Naive B cell (primary cell): ENCODE data around the gene EIF4G3. TPM values are rescaled to one million over a fixed set of nuclear protein-coding genes. Genes with fewer than 3 reads are reported as not detected.

Experiments
- ATAC-seq, 2 donors: fragments of 150-1000 bp; cut with Tn5 transposase; 2 replicates each; pipeline ENCODE4 v1.10.0; 2021; ENCODE audit warnings: low read depth in 2 of 2, mild to moderate bottlenecking in 2 of 2, moderate library complexity in 2 of 2
- DNase-seq: peaks from one replicate; pipeline ENCODE4 v3.0.0; 2022
- H3K27ac Mint-ChIP-seq, 6 donors: one replicate each; pipeline ENCODE4 v1.8.0; 2020 to 2022; ENCODE audit warnings: mild to moderate bottlenecking in 6 of 6, mixed read lengths in 6 of 6, moderate library complexity in 5 of 6, inconsistent platforms in 2 of 6
- H3K27me3 Mint-ChIP-seq, 3 donors: one replicate each; pipeline ENCODE4 v1.8.0; 2021 to 2022; ENCODE audit warnings: mixed read lengths in 3 of 3, mild to moderate bottlenecking in 1 of 3
- H3K36me3 Mint-ChIP-seq, 2 donors: one replicate each; pipeline ENCODE4 v1.8.0; 2020 to 2022; ENCODE audit warnings: mixed read lengths in 2 of 2, inconsistent platforms in 1 of 2, mild to moderate bottlenecking in 1 of 2
- H3K4me1 Mint-ChIP-seq, 3 donors: one replicate each; pipeline ENCODE4 v1.8.0; 2020 to 2022; ENCODE audit warnings: mixed read lengths in 3 of 3, inconsistent platforms in 1 of 3, mild to moderate bottlenecking in 1 of 3, moderate library complexity in 1 of 3
- H3K4me3 Mint-ChIP-seq, 8 donors: one replicate each; pipeline ENCODE4 v1.8.0; 2020 to 2022; ENCODE audit warnings: mild to moderate bottlenecking in 8 of 8, mixed read lengths in 8 of 8, moderate library complexity in 8 of 8, inconsistent platforms in 2 of 8
- H3K9me3 Mint-ChIP-seq, 7 donors: one replicate each; pipeline ENCODE4 v1.8.0; 2020 to 2022; ENCODE audit warnings: mixed read lengths in 7 of 7, mild to moderate bottlenecking in 5 of 7, inconsistent platforms in 2 of 7, moderate library complexity in 1 of 7
- polyA plus RNA-seq, 6 donors: library from polyadenylated mRNA; unstranded; fragments of 300-500 nt; fragmentation: Illumina TruSeq; gene quantifications; one replicate each; pipeline ENCODE4 v1.2.3, GENCODE V29; 2021; ENCODE audit warnings: low read depth in 6 of 6

EIF4G3 gene
- polyA plus RNA-seq, 6 donors from 2014 or later = 12.2 to 29.2 (median 16.0) TPM

DNA sequence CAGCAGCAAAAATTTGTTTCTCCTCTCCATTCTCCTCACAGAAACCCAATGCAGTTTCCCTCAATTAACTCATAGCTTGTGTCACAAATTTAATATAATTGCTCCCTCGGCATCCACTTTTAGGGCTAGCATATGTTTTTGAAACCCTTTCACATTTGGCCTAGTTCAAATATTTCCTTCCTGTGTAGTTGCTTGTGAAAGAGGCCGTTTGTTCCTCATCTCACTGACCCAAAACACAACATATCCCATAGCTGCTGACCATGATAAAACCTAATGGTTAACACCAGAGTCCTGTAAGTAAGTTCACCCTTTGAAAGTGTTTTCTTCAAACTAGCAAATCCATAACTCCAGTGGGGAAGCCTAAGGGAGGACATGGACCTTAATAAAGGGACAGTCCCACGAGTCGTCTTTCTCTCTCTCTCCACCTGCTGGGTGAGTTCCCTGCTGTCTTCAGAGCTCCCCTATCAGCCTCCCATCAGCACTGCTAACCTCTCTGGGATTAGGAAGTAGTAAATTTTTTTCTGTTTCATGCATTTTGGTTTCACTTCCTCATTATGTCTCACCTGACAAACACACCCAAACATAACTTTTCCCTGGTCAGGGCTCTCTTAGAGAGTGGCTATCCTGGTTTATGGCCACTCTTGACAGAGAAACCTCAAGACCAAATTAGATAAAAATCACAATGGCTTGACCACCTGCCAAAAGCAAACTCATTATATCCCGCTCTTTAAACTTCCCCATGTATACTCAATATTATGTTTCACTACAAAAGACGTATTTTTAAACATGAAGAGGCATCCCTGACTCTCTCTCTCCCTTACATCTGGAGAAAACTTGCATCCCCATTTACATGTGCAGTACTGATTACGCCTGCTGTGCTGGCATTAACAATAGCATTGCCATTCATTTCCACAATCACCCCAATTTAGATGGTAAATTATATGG lies 211.9 kb downstream of the EIF4G3 start:
- peak; percentile 97 to 98 for ATAC-seq
- Mint-ChIP-seq H3K4me1 (peaks cover 18 to 24% (median 18%) of the 10 kb centered on the region in 3 donors), H3K27me3 (no peaks in the 10 kb centered on the region), H3K27ac (peak overlapping the region; percentile 33 to 78 (median 62)), H3K4me3 (peak overlapping the region; percentile 7 to 71 (median 52)), H3K36me3 (no peaks in the 10 kb centered on the region), H3K9me3 (no peaks in the 10 kb centered on the region)
- DNase-seq = peak; percentile 63

DNA sequence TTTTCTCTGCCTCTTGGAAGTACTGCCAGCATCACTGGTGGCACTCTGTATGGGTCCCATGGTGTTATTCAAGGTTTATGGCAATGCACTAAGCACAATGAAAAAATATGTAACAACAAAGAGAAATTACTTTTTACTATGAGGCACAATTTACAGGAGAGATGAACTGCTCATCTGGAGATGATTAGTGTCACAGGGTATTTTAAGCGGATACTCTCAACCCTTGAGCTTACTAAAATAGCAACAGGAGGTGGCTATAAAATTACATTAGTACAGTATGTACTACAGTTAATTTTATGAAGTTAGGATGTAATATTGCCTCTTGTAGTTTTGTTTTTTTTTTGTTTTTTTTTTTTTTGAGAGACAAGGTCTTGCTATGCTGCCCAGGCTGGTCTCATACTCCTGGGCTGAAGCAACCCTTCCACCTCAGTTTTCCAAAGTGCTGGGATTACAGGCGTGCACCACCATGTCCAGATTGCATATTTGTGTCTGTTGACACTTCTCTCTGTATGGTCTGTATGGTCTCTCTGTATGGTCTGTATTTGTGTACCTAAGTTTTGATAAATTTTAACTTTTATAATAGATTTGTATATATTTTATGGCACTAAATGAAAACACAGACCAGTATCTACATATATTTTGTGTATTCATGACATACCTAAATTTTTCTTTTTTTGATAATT lies 214.0 kb downstream of the EIF4G3 start:
- DNase-seq = no peak
- Mint-ChIP-seq H3K27me3 (no peaks in the 10 kb centered on the region), H3K4me3 (no peak overlapping the region), H3K36me3 (no peaks in the 10 kb centered on the region), H3K4me1 (peaks cover 24 to 28% (median 24%) of the 10 kb centered on the region in 3 donors), H3K9me3 (no peaks in the 10 kb centered on the region), H3K27ac (peak overlapping the region in 1 of 6 donors; percentile 80)
- ATAC-seq = no peak

DNA sequence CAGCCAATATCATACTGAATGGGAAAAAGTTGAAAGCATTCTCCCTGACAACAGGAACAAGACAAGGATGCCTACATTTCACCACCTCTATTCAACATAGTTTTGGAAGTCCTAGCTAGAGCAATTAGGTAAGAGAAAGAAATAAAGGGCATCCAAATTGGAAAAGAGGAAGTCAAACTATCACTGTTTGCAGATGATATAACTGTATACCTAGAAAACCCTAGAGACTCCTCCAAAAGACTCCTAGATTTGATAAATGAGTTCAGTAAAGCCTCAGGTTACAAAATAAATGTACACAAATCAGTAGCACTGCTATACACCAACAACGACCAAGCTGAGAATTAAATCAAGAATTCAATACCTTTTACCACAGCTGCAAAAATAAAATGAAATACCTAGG lies 218.3 kb downstream of the EIF4G3 start:
- Mint-ChIP-seq H3K9me3 (no peaks in the 10 kb centered on the region), H3K27ac (no peak overlapping the region), H3K27me3 (no peaks in the 10 kb centered on the region), H3K4me3 (no peak overlapping the region), H3K4me1 (peaks cover 0 to 24% (median 15%) of the 10 kb centered on the region in 3 donors), H3K36me3 (peaks cover 8% of the 10 kb centered on the region in 2 donors)
- ATAC-seq = no peak
- no peak for DNase-seq

DNA sequence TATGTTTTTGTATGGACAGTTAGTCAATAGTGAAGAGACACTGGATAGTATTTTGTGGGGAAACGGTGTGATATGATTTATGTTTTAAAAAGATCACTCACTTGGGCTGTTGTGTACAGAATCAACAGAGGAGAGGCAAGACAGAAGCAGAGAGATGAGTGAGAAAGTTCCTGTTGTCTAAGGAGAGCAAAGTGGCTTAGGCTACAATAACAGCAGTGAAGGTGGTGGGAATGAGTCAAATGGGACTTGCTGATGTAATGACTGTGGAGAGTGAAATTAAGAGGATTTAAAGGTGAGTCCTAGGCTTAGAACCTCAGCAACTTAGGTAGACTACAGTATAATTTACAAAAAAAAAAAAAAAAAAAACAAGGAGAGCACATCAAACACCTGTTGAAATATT lies 220.4 kb downstream of the EIF4G3 start:
- H3K27me3 Mint-ChIP-seq = no peaks in the 10 kb centered on the region
- H3K36me3 Mint-ChIP-seq = peaks cover 8% of the 10 kb centered on the region in 2 donors
- peaks cover 0 to 24% (median 15%) of the 10 kb centered on the region in 3 donors for H3K4me1 Mint-ChIP-seq
- no peaks in the 10 kb centered on the region for H3K9me3 Mint-ChIP-seq
- no peak for DNase-seq
- no peak for ATAC-seq
- H3K27ac Mint-ChIP-seq = peak overlapping the region in 1 of 6 donors; percentile 66
- H3K4me3 Mint-ChIP-seq = no peak overlapping the region

DNA sequence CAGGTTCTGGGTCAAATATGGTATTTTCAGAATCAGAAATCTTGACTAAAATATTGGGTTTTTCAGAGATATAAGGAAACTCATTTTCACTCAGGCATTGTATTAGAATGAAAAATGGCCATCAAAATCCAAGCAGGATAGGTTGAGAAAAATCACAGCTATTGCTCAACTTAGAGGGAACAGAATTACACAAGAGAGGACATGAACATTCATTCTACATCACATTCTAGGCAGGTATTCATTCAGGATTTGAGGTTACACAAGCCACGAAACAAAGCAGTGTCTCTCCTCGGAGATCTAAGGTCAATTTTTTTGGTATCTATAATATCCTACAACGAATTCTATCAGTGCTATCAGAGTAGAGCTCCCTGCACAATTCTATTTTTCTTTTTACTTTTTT lies 226.0 kb downstream of the EIF4G3 start:
- no peak overlapping the region for H3K4me3 Mint-ChIP-seq
- DNase-seq (no peak), ATAC-seq (no peak)
- peak overlapping the region in 1 of 6 donors; percentile 43 for H3K27ac Mint-ChIP-seq
- no peaks in the 10 kb centered on the region for H3K9me3 Mint-ChIP-seq
- peaks cover 7 to 16% (median 11%) of the 10 kb centered on the region in 3 donors for H3K4me1 Mint-ChIP-seq
- peaks cover 0 to 11% of the 10 kb centered on the region in 2 donors for H3K36me3 Mint-ChIP-seq
- H3K27me3 Mint-ChIP-seq = no peaks in the 10 kb centered on the region

DNA sequence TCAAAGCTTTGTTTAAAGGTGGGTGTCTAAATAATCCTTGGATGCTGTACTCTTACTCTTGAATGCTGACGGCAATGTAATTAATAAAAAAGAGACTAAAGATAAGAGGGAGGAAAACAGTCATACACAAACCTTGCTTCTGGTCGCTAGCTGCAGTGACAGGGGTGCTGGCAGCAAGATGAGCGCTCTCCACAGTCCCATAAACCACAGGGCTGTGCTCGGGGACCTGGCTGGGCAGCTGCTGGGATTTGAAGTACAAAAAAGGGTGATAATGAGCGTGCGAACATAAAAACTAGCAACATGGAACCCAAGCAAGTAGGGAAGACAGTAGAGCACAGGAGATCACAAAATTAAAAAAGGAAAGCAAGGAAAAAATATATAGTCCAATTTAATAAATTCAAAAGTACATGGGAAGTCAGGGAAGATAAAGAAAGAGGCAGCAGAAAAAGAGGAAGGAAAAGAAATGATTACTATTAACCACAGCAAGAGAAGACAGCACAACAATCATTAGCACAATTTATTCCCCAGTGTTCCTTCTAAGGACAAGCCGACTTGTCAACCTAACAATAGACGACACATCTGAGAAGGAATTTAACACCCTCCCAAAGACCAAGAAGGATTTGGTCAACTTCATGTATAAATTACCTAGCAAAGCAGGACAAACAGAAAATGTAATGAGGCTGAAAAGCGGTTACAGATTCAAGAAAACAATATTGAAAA lies 226.7 kb downstream of the EIF4G3 start:
- Mint-ChIP-seq H3K4me3 (no peak overlapping the region), H3K4me1 (peaks cover 7 to 16% (median 11%) of the 10 kb centered on the region in 3 donors), H3K9me3 (no peaks in the 10 kb centered on the region), H3K27ac (peak overlapping the region in 3 of 6 donors; percentile 12 to 86 (median 43)), H3K27me3 (no peaks in the 10 kb centered on the region), H3K36me3 (peaks cover 0 to 11% of the 10 kb centered on the region in 2 donors)
- no peak for DNase-seq
- no peak for ATAC-seq

DNA sequence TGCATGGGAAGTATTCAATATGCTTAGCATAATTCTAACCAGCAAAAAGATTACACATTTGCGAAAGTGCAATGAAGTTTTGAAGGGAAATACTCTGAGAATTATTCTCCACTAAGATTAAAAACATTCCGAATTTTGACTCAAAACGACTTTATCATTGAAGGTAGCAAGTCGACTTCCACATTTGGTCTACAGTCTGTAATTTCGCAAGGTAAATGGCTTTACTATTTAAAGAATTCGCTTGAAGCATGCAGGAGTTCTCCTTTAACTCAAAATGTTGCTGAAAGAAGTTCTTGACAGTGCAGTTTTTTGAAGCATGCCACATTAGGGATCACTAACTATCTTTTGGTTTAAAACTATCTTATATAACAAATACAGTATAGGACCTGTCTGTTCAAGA lies 228.6 kb downstream of the EIF4G3 start:
- Mint-ChIP-seq H3K36me3 (peaks cover 0 to 8% of the 10 kb centered on the region in 2 donors), H3K27ac (peak overlapping the region in 1 of 6 donors; percentile 9), H3K9me3 (no peaks in the 10 kb centered on the region), H3K4me3 (no peak overlapping the region), H3K27me3 (no peaks in the 10 kb centered on the region), H3K4me1 (peaks cover 7 to 16% (median 11%) of the 10 kb centered on the region in 3 donors)
- no peak for ATAC-seq
- DNase-seq = no peak

DNA sequence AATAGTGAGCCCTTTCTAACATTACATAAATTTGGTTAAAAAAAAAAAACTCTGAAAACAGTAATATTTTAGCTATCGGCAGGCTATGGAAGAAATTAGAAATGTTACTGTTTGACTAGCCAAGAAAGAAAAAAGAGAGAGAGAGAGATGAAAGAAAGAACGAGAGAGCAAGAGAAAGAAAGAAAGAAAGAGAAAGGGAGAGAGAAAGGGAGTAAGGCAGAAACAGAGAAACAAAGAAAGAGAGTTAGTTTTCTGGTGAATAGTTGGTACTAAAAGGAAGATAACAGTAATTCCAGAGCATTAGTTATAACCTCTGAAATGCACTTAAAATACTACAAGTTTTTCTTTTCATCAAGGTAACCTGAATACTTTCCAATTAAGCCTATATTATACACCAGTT lies 229.3 kb downstream of the EIF4G3 start:
- Mint-ChIP-seq H3K9me3 (no peaks in the 10 kb centered on the region), H3K27ac (peak overlapping the region in 3 of 6 donors; percentile 66 to 78 (median 74))

DNA sequence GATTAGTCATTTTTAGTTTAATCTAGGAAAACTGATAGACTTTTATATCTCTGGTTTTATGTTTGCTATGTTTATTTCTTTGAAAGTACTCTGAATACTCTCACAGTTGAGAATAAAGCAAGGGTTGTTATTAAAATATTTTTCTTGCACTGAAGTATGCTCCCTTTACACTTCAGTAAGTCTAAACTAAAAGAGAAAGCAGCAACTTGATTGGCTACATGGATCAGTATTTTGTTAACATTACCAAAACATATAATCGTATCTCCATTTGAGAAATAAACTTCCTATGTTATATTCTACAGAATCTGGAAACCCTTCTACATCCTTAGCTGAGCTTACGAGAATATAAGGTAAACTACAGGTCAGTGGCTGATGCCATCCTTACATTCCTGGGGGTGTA lies 240.1 kb downstream of the EIF4G3 start:
- DNase-seq (no peak), ATAC-seq (no peak)
- Mint-ChIP-seq H3K27ac (no peak overlapping the region), H3K4me1 (peaks cover 6 to 15% (median 10%) of the 10 kb centered on the region in 3 donors), H3K27me3 (no peaks in the 10 kb centered on the region), H3K9me3 (no peaks in the 10 kb centered on the region), H3K36me3 (peaks cover 10 to 14% of the 10 kb centered on the region in 2 donors), H3K4me3 (no peak overlapping the region)

More for the DNA sequence above, 229.3 kb downstream of the EIF4G3 start:
- DNase-seq = no peak
- Mint-ChIP-seq H3K27me3 (no peaks in the 10 kb centered on the region), H3K4me3 (no peak overlapping the region), H3K36me3 (peaks cover 0 to 8% of the 10 kb centered on the region in 2 donors), H3K4me1 (peaks cover 7 to 16% (median 11%) of the 10 kb centered on the region in 3 donors)
- no peak for ATAC-seq

DNA sequence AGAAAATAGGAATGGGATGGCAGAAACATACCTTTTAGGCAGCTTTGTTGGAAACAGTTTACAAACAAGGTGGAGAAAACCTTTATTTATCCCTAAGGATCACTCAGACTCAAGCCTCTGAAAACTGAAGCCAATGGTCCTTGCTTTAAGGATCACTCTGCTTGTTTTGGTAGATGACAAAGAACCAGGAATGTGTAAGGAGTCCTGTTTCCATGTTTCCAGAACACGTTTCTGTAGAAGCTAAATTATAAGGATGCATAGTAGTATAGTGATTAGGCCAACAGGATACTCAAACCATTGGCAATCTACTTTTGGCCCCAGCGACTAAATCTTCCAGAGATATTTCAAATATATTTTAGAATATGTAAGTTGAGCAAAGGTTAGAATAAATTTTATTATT lies 240.5 kb downstream of the EIF4G3 start:
- no peak overlapping the region for H3K27ac Mint-ChIP-seq
- peaks cover 6 to 15% (median 10%) of the 10 kb centered on the region in 3 donors for H3K4me1 Mint-ChIP-seq
- no peak for ATAC-seq
- no peak overlapping the region for H3K4me3 Mint-ChIP-seq
- H3K27me3 Mint-ChIP-seq = no peaks in the 10 kb centered on the region
- peaks cover 6 to 10% of the 10 kb centered on the region in 2 donors for H3K36me3 Mint-ChIP-seq
- no peak for DNase-seq
- no peaks in the 10 kb centered on the region for H3K9me3 Mint-ChIP-seq

DNA sequence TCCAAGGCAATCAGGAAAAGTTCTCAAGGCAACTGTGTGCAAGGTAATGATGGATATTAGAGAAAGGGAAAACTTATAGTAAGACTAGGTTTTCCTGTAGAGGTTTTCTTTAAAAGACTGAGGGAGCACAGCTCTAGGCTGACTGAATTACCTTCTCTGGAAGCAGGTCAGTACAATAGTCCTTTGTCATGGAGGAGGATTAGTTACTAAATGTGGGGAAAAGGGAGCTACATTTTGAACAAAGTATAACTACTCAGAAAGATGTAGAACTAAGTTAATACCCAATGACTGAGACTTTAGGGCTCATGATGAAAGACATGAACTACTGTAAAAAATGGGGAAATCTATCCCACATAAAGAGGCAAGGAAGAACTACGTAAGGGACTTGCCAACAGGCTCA lies 241.0 kb downstream of the EIF4G3 start:
- Mint-ChIP-seq H3K27ac (no peak overlapping the region), H3K4me1 (peaks cover 6 to 15% (median 15%) of the 10 kb centered on the region in 3 donors), H3K27me3 (no peaks in the 10 kb centered on the region), H3K9me3 (no peaks in the 10 kb centered on the region), H3K36me3 (peaks cover 4 to 9% of the 10 kb centered on the region in 2 donors), H3K4me3 (no peak overlapping the region)
- DNase-seq = no peak
- no peak for ATAC-seq

DNA sequence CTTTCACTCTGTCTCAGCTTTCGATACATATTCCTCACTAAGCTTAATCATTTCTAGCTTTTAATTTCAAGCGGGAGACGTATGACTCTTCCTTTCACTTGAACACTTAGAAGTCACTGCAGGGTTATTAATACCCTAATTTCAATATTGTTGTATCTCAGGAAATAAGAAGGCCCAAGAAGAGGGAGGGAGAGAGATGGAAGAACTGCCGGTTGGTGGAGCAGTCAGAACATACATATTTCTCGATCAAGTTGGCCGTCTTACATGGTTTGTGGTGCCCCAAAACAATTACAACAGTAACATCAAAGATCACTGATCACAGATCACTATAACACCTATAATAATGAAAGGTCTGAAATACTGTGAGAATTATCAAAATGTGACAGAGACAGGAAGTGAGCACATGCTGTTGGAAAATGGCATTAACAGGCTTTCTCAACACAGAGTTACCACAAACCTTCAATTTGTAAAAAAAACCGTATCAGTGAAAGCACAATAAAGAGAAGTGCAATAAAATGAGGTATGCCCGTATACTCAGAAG lies 244.2 kb downstream of the EIF4G3 start:
- Mint-ChIP-seq H3K36me3 (peaks cover 4 to 9% of the 10 kb centered on the region in 2 donors), H3K4me3 (no peak overlapping the region), H3K27ac (peak overlapping the region in 3 of 6 donors; percentile 18 to 66 (median 33)), H3K27me3 (no peaks in the 10 kb centered on the region), H3K4me1 (peaks cover 12 to 35% (median 21%) of the 10 kb centered on the region in 3 donors), H3K9me3 (no peaks in the 10 kb centered on the region)
- no peak for DNase-seq
- no peak for ATAC-seq
